RWPE2 (cell line): ENCODE results near the gene CD200R1.

Experiments
- ATAC-seq: fragments of 200-7000 bp; cut with Tn5 transposase; 3 replicates; pipeline ENCODE4 v1.9.1; 2021; ENCODE audit warnings: low read depth
- DNase-seq: peaks from one replicate; pipeline ENCODE4 v3.0.0-alpha.2; 2020; ENCODE audit warnings: low spot score
- H3K27ac ChIP-seq: fragments of 450-650 bp; 2 replicates; pipeline ENCODE4 v1.5.1; 2017; ENCODE audit warnings: mild to moderate bottlenecking; ENCODE audit not compliant: poor library complexity, severe bottlenecking
- H3K27me3 ChIP-seq: fragments of 250-450 bp; sonication (Bioruptor Pico); 2 replicates; pipeline ENCODE4 v1.5.1; 2021; ENCODE audit warnings: mild to moderate bottlenecking, moderate library complexity; ENCODE audit not compliant: insufficient read depth, poor library complexity, severe bottlenecking
- H3K36me3 ChIP-seq: fragments of 250-450 bp; sonication (Bioruptor Pico); 2 replicates; pipeline ENCODE4 v1.5.1; 2020; ENCODE audit warnings: low read depth, mild to moderate bottlenecking, moderate library complexity
- H3K4me1 ChIP-seq: fragments of 250-450 bp; sonication (Bioruptor Pico); 2 replicates; pipeline ENCODE4 v1.5.1; 2021; ENCODE audit warnings: mild to moderate bottlenecking, moderate library complexity; ENCODE audit not compliant: insufficient read depth, poor library complexity, severe bottlenecking
- H3K4me3 ChIP-seq: fragments of 250-450 bp; sonication (Bioruptor Pico); 2 replicates; pipeline ENCODE4 v1.5.1; 2021; ENCODE audit warnings: mild to moderate bottlenecking, moderate library complexity; ENCODE audit not compliant: severe bottlenecking
- H3K9me3 ChIP-seq: fragments of 250-450 bp; sonication (Bioruptor Pico); 2 replicates; pipeline ENCODE4 v1.5.1; 2021; ENCODE audit warnings: mild to moderate bottlenecking, moderate library complexity; ENCODE audit not compliant: severe bottlenecking
- TF ChIP-seq, protein P1 (sequence below): fragments of 450-650 bp; IDR thresholded peaks from one replicate; pipeline ENCODE4 v1.5.1; 2017; ENCODE audit warnings: mild to moderate bottlenecking, moderate library complexity; ENCODE audit not compliant: poor library complexity, severe bottlenecking

Gene CD200R1

DNA sequence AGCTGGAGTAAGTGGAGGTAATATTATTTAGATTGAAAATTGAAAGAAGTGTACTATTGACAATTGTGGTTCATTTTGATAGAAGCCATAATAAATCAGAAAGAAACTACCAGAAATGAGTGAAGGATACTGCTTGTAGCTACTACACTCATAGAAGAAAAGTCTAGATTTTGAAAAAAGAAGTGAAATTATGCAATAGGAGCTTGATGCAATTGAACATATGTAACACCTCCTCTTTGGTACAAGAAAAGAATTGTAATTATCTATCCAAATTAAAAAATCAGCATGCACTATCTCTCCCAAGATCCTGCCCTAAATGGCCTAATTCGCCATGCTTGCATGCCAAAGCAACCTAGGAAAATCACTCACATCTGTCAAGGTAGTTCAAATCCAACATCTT, 77.1 kb downstream of the CD200R1 start:
- Histone ChIP-seq H3K27me3 (no peaks in the 10 kb centered on the region), H3K4me1 (peaks cover 4% of the 10 kb centered on the region), H3K9me3 (no peaks in the 10 kb centered on the region), H3K27ac (no peak overlapping the region), H3K36me3 (no peaks in the 10 kb centered on the region), H3K4me3 (no peak overlapping the region)
- TF ChIP-seq, protein P1, sequence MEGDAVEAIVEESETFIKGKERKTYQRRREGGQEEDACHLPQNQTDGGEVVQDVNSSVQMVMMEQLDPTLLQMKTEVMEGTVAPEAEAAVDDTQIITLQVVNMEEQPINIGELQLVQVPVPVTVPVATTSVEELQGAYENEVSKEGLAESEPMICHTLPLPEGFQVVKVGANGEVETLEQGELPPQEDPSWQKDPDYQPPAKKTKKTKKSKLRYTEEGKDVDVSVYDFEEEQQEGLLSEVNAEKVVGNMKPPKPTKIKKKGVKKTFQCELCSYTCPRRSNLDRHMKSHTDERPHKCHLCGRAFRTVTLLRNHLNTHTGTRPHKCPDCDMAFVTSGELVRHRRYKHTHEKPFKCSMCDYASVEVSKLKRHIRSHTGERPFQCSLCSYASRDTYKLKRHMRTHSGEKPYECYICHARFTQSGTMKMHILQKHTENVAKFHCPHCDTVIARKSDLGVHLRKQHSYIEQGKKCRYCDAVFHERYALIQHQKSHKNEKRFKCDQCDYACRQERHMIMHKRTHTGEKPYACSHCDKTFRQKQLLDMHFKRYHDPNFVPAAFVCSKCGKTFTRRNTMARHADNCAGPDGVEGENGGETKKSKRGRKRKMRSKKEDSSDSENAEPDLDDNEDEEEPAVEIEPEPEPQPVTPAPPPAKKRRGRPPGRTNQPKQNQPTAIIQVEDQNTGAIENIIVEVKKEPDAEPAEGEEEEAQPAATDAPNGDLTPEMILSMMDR: no peak
- ATAC-seq: no peak
- no peak for DNase-seq

DNA sequence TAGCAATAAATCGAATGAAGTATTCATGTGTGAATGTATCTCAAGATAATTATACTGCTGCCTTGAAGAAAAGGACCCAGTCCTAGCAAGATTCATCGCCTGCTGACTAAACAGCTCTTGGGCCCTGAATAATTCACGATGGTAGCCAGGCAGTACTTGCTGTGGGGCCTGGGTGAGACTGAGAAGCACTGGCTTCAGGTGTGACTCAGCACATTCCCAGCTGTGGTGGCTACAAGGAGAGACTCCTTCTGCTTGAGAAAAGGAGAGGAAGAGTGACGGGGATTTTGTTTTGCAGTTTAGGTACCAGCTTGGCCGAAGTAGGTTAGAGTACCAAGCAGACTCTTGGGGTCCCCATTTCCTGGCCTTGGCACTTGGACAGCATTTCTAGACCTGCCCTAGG, 80.6 kb downstream of the CD200R1 start:
- H3K4me1 ChIP-seq: no peaks in the 10 kb centered on the region
- no peak for DNase-seq
- H3K27me3 ChIP-seq: peaks cover 2% of the 10 kb centered on the region
- H3K4me3 ChIP-seq: no peak overlapping the region
- H3K36me3 ChIP-seq: no peaks in the 10 kb centered on the region
- no peak overlapping the region for H3K27ac ChIP-seq
- no peaks in the 10 kb centered on the region for H3K9me3 ChIP-seq
- ATAC-seq: peak; percentile 46; the same call in 1 of the 3 replicates
- TF ChIP-seq, protein P1: no peak

DNA sequence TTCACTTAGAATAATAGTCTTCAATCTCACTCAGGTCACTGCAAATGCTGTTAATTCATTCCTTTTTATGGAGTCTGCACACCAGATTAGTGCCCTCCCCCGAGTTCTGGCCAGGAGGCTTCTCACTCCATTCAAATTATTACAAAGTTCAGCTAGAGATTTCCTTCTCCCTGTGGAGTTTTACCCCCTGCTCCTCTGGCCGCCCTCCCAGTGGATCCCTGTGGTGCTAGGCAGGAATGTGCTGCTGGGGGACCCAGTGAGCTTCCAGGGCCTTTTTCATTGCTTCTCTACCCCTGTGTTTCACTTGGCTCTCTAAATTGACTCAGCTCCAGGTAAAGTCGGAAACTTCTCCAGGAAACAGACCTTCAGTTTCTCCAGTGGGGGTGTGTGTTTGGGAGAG, 85.5 kb downstream of the CD200R1 start:
- ATAC-seq (no peak), DNase-seq (no peak)
- Histone ChIP-seq H3K36me3 (no peaks in the 10 kb centered on the region), H3K4me3 (no peak overlapping the region), H3K27me3 (peaks cover 2% of the 10 kb centered on the region), H3K9me3 (no peaks in the 10 kb centered on the region), H3K4me1 (no peaks in the 10 kb centered on the region), H3K27ac (no peak overlapping the region)
- TF ChIP-seq, protein P1: no peak

DNA sequence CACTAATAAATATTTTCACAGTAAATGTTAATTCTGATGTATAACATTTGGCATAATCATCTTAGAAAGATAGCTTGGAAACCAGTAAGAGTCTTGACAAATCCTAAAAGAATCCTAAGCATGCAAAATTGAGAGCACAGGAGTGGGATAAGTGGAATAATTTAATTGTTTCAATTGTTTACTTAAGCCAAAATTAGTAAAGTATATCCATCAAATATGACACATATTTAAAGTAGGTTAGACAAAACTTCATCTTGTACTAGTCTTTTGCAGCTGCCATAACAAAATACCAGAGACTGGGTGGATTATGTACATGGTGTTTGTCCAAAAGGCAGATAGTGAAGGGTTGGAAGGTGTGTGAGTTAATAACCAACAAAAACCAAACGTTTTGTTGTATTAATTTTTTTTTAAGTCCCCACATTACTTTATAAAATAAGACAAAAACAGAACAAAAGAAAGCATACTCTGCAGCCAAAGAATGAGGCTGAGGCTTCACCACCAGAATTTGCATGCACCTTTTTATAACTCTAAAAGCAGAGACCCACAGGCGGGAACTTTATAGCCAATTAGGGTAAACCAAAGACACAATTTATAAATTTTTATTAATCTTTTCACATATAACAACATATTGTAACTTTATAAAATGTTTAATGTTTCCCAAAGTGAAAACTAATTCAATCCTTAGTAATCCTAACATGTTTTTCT, 86.4 kb downstream of the CD200R1 start:
- ATAC-seq (peak; percentile 46; the same call in 1 of the 3 replicates), DNase-seq (no peak)
- Histone ChIP-seq H3K27me3 (peaks cover 2% of the 10 kb centered on the region), H3K36me3 (no peaks in the 10 kb centered on the region), H3K4me1 (no peaks in the 10 kb centered on the region), H3K4me3 (no peak overlapping the region), H3K9me3 (no peaks in the 10 kb centered on the region), H3K27ac (no peak overlapping the region)
- TF ChIP-seq, protein P1: no peak

DNA sequence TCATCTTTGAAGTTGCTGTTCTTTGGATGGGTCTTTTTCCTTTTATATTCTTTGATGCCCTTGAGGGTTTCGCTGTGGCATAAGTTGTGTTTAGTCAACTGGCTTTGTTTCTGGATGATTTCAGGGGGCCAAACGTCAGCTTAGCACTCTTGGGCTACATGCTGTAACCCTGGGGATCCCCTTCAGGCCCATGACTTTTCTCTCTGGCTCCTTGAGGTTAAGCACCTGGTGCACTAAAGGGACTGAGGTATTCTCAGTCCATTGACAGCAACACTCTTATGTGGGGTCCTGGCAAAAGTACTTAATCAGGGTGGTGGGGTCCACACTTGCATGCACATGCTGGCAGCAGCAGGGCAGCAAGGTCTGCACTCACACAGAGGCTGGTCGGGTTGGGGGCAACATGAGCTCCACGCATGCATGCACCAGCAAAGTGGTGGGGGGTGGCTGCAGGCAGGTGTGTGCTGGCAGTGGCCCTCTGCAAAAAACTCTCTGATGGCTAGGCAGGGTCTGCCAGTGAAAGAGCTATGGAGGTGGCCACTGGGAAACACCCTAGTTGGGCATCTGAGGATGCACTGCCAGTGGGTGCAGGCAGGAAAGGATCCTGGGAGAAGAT, 90.1 kb downstream of the CD200R1 start:
- H3K27me3 ChIP-seq: peaks cover 4% of the 10 kb centered on the region
- TF ChIP-seq, protein P1: no peak
- ATAC-seq: no peak
- H3K4me3 ChIP-seq: no peak overlapping the region
- no peaks in the 10 kb centered on the region for H3K36me3 ChIP-seq
- DNase-seq: no peak
- H3K4me1 ChIP-seq: no peaks in the 10 kb centered on the region
- H3K27ac ChIP-seq: no peak overlapping the region
- no peaks in the 10 kb centered on the region for H3K9me3 ChIP-seq
